ENCODE results near the gene REN.

Gene REN

GRCh38 chr1:204152310-204153044, 13.7 kb downstream of the REN start:
- no peak for FAIRE-seq

GRCh38 chr1:204151552-204152309, 14.4 kb downstream of the REN start, which contains the start of gene ETNK2:
Gene ETNK2 (minus strand): TSS chr1:204152044. CDS start chr1:204151852, 192 bp downstream.
- FAIRE-seq: no peak

- FAIRE-seq: no peak
These were observed 15.2 kb downstream of the REN start for GRCh38 chr1:204150702-204151551.

- no peak for FAIRE-seq
These were observed 16.2 kb downstream of the REN start for GRCh38 chr1:204149635-204150565.

GRCh38 chr1:204149107-204149506, 17.0 kb downstream of the REN start:
- FAIRE-seq: no peak

- no peak for FAIRE-seq
These were observed 18.4 kb downstream of the REN start for GRCh38 chr1:204147406-204148383.

- FAIRE-seq: no peak
These were observed 19.2 kb downstream of the REN start for GRCh38 chr1:204146965-204147364.

GRCh38 chr1:204146309-204146708, 19.8 kb downstream of the REN start:
- no peak for FAIRE-seq

- FAIRE-seq: no peak
These were observed 21.1 kb downstream of the REN start for GRCh38 chr1:204145033-204145504.

- no peak for FAIRE-seq
These were observed 22.7 kb downstream of the REN start for GRCh38 chr1:204143276-204144041.

- no peak for FAIRE-seq
These were observed 23.8 kb downstream of the REN start for GRCh38 chr1:204142032-204142974.

GRCh38 chr1:204141131-204141530, 25.0 kb downstream of the REN start:
- no peak for FAIRE-seq

GRCh38 chr1:204139952-204140351, 26.2 kb downstream of the REN start:
- FAIRE-seq: no peak

GRCh38 chr1:204139088-204139487, 27.0 kb downstream of the REN start:
- no peak for FAIRE-seq

GRCh38 chr1:204136814-204137213, 29.3 kb downstream of the REN start:
- FAIRE-seq: no peak

- FAIRE-seq: no peak
These were observed 32.0 kb downstream of the REN start for GRCh38 chr1:204134103-204134502.

- no peak for FAIRE-seq
These were observed 33.4 kb downstream of the REN start for GRCh38 chr1:204132718-204133117.

GRCh38 chr1:204131978-204132377, 34.2 kb downstream of the REN start:
- FAIRE-seq: no peak
